Activated naive CD8-positive, alpha-beta T cell treated with anti-CD3 and anti-CD28 coated beads, Interleukin-2, amount 10 ng/mL, durations not matched to agents 7 days and 5 days (primary cell): ENCODE results near the gene MIS18A. TPM values are rescaled to one million over a fixed set of nuclear protein-coding genes. Genes with fewer than 3 reads are reported as not detected.

Experiments used
- ATAC-seq: fragments of 150-1000 bp; cut with Tn5 transposase; one replicate; pipeline ENCODE4 v1.10.0; 2021; ENCODE audit warnings: low read depth, moderate library complexity
- POLR2A ChIA-PET: fragments of 350-600 bp; sonication (Branson Sonifier 250); formaldehyde crosslinking; loops from one replicate; lab custom pipeline; 2021; ENCODE audit warnings: antibody characterized with exemption; lab: Charles Lee
- DNase-seq: peaks from one replicate; pipeline ENCODE4 v3.0.0; 2021
- H3K27ac Mint-ChIP-seq: one replicate; pipeline ENCODE4 v1.8.0; 2022; ENCODE audit warnings: mild to moderate bottlenecking, mixed read lengths
- H3K27me3 Mint-ChIP-seq: one replicate; pipeline ENCODE4 v1.8.0; 2022; ENCODE audit warnings: mild to moderate bottlenecking, moderate library complexity, mixed read lengths
- H3K36me3 Mint-ChIP-seq: one replicate; pipeline ENCODE4 v1.8.0; 2021; ENCODE audit warnings: mild to moderate bottlenecking, mixed read lengths
- H3K4me1 Mint-ChIP-seq: one replicate; pipeline ENCODE4 v1.8.0; 2021; ENCODE audit warnings: mixed read lengths
- H3K4me3 Mint-ChIP-seq: one replicate; pipeline ENCODE4 v1.8.0; 2022; ENCODE audit warnings: mild to moderate bottlenecking, moderate library complexity, mixed read lengths
- H3K9me3 Mint-ChIP-seq: one replicate; pipeline ENCODE4 v1.8.0; 2021; ENCODE audit warnings: mixed read lengths
- total RNA-seq, 2 experiments: library from RNA; stranded (reverse); gene quantifications; one replicate each; pipeline ENCODE4 v1.2.3, GENCODE V29; 2021

Gene MIS18A
- total RNA-seq, 2 experiments from 2014 or later = 19.7 to 21.2 TPM

GRCh38 chr21:32237021-32237420, 41.8 kb downstream of the MIS18A start:
- POLR2A ChIA-PET = no interaction called here
- Mint-ChIP-seq H3K4me1 (no peaks in the 10 kb centered on the region), H3K36me3 (no peaks in the 10 kb centered on the region), H3K4me3 (no peak overlapping the region), H3K27me3 (no peaks in the 10 kb centered on the region), H3K27ac (no peak overlapping the region), H3K9me3 (peaks cover 5% of the 10 kb centered on the region)
- ATAC-seq = no peak
- DNase-seq = no peak

DNA sequence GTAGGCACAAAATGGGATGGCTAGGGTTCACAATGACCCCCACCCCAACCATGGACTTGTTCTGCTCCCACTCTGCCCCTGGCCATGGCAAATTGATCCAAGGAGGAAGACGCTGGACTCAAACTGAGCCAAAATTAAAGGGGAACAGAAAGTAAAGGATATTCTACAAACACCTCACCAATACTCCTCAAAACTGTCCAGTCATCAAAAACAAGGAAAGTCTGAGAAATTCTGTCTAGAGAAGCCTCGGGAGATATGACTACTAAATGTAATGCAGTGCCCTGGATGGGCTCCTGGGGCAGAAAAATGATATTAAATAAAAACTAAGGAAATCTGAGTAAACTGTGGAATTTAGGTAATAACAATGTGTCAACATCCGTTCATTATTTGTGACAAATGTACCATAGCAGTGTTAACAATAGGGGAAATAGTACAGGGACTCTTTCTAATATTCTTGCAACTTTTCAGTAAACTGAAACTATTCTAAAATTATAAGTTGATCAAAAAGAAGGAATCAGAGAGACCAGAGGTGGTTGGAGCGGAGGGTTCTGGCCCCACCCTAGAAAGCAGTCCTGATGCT, 45.0 kb downstream of the MIS18A start:
- POLR2A ChIA-PET = no interaction called here
- H3K4me3 Mint-ChIP-seq = no peak overlapping the region
- no peaks in the 10 kb centered on the region for H3K4me1 Mint-ChIP-seq
- no peak for ATAC-seq
- no peaks in the 10 kb centered on the region for H3K36me3 Mint-ChIP-seq
- peaks cover 5% of the 10 kb centered on the region for H3K9me3 Mint-ChIP-seq
- H3K27ac Mint-ChIP-seq = no peak overlapping the region
- no peak for DNase-seq
- H3K27me3 Mint-ChIP-seq = peaks cover 4% of the 10 kb centered on the region

GRCh38 chr21:32233055-32233546, 45.7 kb downstream of the MIS18A start:
- no peak overlapping the region for H3K4me3 Mint-ChIP-seq
- H3K4me1 Mint-ChIP-seq = no peaks in the 10 kb centered on the region
- ATAC-seq (no peak), DNase-seq (no peak)
- H3K27ac Mint-ChIP-seq = no peak overlapping the region
- peaks cover 4% of the 10 kb centered on the region for H3K27me3 Mint-ChIP-seq
- H3K36me3 Mint-ChIP-seq = no peaks in the 10 kb centered on the region
- POLR2A ChIA-PET = no interaction called here
- peaks cover 5% of the 10 kb centered on the region for H3K9me3 Mint-ChIP-seq

DNA sequence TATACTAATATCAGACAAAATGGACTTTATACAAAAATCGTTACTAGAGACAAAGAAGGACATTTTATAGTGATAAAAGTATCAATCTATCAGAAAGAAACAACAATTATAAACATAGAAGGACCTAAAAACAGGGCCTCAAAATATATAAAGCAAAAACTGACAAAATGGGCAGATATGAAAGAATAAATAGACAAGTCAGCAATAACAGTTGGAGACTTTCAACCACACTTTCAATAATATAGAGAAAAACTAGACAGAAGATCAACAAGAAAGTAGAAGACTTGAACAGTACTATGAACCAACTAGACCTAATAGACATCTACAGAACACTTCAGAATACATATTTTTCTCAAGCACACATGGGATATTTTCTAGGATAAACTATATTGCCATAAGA, 52.4 kb downstream of the MIS18A start:
- Mint-ChIP-seq H3K27ac (no peak overlapping the region), H3K27me3 (peaks cover 7% of the 10 kb centered on the region), H3K36me3 (peaks cover 2% of the 10 kb centered on the region), H3K9me3 (peaks cover 11% of the 10 kb centered on the region), H3K4me1 (no peaks in the 10 kb centered on the region), H3K4me3 (no peak overlapping the region)
- POLR2A ChIA-PET = no interaction called here
- no peak for DNase-seq
- ATAC-seq = no peak

Other genes starting within 250 kb of the MIS18A start
- not detected for gene MRAP, start 19.8 kb upstream of the MIS18A start, total RNA-seq
- 10 to 100 TPM; 15.8 to 16.5 TPM for gene URB1, start 114.0 kb upstream of the MIS18A start, total RNA-seq
- 10 to 100 TPM in 1 of 2 experiments, 1 to 10 TPM in 1; 9.3 to 12.4 TPM for gene EVA1C, start 133.7 kb upstream of the MIS18A start, total RNA-seq